ENCODE data around the gene LOC128125822.
"Not testable (repeated sequence)": the region's sequence is repeated elsewhere in the genome, so short reads cannot be mapped to it uniquely, and the experiment has no call there.

LOC128125822 gene

GRCh38 chr6:63582579-63583231 lies 10.4 kb downstream of the LOC128125822 start:
- DNase-seq (ENCODE audit: low read depth in 2 of 2): no peak

- no peak for DNase-seq (ENCODE audit: low read depth in 2 of 2)
Measured at GRCh38 chr6:63584125-63584514, 11.8 kb downstream of the LOC128125822 start.

- DNase-seq (ENCODE audit: low read depth in 2 of 2): no peak
Measured at GRCh38 chr6:63584566-63584965, 12.3 kb downstream of the LOC128125822 start.

- DNase-seq (ENCODE audit: low read depth in 2 of 2): not testable (repeated sequence)
Measured at GRCh38 chr6:63585652-63586051, 13.4 kb downstream of the LOC128125822 start.

- no peak for DNase-seq (ENCODE audit: low read depth in 2 of 2)
Measured at GRCh38 chr6:63589952-63590411, 17.7 kb downstream of the LOC128125822 start.

- no peak for DNase-seq (ENCODE audit: low read depth in 2 of 2)
Measured at GRCh38 chr6:63592886-63593285, 20.6 kb downstream of the LOC128125822 start.

- DNase-seq (ENCODE audit: low read depth in 2 of 2): no peak
Measured at GRCh38 chr6:63597141-63598048, 25.1 kb downstream of the LOC128125822 start.

- DNase-seq (ENCODE audit: low read depth in 2 of 2): peak; percentile 50 to 60
Measured at GRCh38 chr6:63598049-63599036, 26.1 kb downstream of the LOC128125822 start.

GRCh38 chr6:63599243-63599642 lies 27.0 kb downstream of the LOC128125822 start:
- DNase-seq (ENCODE audit: low read depth in 2 of 2): no peak

- no peak for DNase-seq (ENCODE audit: low read depth in 2 of 2)
Measured at GRCh38 chr6:63600136-63600535, 27.9 kb downstream of the LOC128125822 start.

- no peak for DNase-seq (ENCODE audit: low read depth in 2 of 2)
Measured at GRCh38 chr6:63609231-63609630, 37.0 kb downstream of the LOC128125822 start.

GRCh38 chr6:63610944-63611343 lies 38.7 kb downstream of the LOC128125822 start:
- no peak for DNase-seq (ENCODE audit: low read depth in 2 of 2)

GRCh38 chr6:63611560-63611959 lies 39.3 kb downstream of the LOC128125822 start:
- no peak for DNase-seq (ENCODE audit: low read depth in 2 of 2)

- no peak for DNase-seq (ENCODE audit: low read depth in 2 of 2)
Measured at GRCh38 chr6:63615590-63615989, 43.3 kb downstream of the LOC128125822 start.
